ENCODE measurements around the gene PAQR9. TPM values are rescaled to one million over a fixed set of nuclear protein-coding genes. Genes with fewer than 3 reads are reported as not detected.

PAQR9 gene
- total and polyA plus RNA-seq, 9 of the 15 experiments (the other 6 are each of a cell fraction or from before 2014, with no cell fraction given) = 0.04 to 0.58 (median 0.22) TPM

DNA sequence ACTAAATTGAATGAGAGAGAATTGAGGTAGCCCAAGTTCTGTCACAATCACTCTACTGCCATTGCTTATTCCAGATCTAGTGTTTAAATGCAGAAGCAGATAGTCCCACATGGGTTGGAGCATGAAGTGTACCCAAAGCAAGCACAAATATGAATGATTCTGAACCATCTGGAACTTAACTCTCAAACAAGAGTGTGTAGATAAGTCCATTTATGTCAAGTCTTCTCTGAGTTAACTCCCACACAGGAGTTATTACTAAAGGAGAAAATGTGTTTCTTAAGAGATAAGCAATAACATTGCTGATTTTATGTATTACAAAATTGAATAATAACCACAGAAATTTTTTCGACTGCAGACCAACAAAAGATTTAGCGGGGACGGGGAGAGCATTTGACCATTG is 33.6 kb downstream of the PAQR9 start (continued):
- no peak for TF ChIP-seq MYC (IDR thresholded peaks at IDR 0.05; ENCODE audit: low read depth, low read length)
- TF ChIP-seq MYC (CRISPR knock-in tag; IDR thresholded peaks at IDR 0.05; ENCODE audit: borderline replicate concordance, low read depth) = no peak
- TF ChIP-seq ZBTB1 (CRISPR knock-in tag; IDR thresholded peaks at IDR 0.05; ENCODE audit: borderline replicate concordance, low read depth) = no peak
- TF ChIP-seq, protein P1, sequence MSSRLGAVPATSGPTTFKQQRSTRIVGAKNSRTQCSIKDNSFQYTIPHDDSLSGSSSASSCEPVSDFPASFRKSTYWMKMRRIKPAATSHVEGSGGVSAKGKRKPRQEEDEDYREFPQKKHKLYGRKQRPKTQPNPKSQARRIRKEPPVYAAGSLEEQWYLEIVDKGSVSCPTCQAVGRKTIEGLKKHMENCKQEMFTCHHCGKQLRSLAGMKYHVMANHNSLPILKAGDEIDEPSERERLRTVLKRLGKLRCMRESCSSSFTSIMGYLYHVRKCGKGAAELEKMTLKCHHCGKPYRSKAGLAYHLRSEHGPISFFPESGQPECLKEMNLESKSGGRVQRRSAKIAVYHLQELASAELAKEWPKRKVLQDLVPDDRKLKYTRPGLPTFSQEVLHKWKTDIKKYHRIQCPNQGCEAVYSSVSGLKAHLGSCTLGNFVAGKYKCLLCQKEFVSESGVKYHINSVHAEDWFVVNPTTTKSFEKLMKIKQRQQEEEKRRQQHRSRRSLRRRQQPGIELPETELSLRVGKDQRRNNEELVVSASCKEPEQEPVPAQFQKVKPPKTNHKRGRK (tag; IDR thresholded peaks at IDR 0.05) = peak; percentile 2; the same call in 1 of the 2 replicates
- TF ChIP-seq RBM15 (IDR thresholded peaks at IDR 0.05; ENCODE audit: insufficient read depth, low read length) = no peak
- no peak for TF ChIP-seq ZNF644 (tag; IDR thresholded peaks at IDR 0.05; ENCODE audit: low read depth)
- TF ChIP-seq RNF219 (CRISPR knock-in tag; IDR thresholded peaks at IDR 0.05) = no peak
- TF ChIP-seq ZNF695 (CRISPR knock-in tag; IDR thresholded peaks at IDR 0.05) = no peak
- no peak for TF ChIP-seq ETV1 (tag; conservative IDR thresholded peaks at IDR 0.05; ENCODE audit: low read depth)
- TF ChIP-seq ZBED1 (IDR thresholded peaks at IDR 0.05) = no peak
- peak; percentile 44; the same call in 1 of the 2 replicates for TF ChIP-seq PKNOX1 (IDR thresholded peaks at IDR 0.05)
- no peak for TF ChIP-seq TAF15 (IDR thresholded peaks at IDR 0.05; ENCODE audit: low read depth, low read length)
- no peak for TF ChIP-seq ZNF444 (CRISPR knock-in tag; IDR thresholded peaks at IDR 0.05)
- TF ChIP-seq, protein P2, sequence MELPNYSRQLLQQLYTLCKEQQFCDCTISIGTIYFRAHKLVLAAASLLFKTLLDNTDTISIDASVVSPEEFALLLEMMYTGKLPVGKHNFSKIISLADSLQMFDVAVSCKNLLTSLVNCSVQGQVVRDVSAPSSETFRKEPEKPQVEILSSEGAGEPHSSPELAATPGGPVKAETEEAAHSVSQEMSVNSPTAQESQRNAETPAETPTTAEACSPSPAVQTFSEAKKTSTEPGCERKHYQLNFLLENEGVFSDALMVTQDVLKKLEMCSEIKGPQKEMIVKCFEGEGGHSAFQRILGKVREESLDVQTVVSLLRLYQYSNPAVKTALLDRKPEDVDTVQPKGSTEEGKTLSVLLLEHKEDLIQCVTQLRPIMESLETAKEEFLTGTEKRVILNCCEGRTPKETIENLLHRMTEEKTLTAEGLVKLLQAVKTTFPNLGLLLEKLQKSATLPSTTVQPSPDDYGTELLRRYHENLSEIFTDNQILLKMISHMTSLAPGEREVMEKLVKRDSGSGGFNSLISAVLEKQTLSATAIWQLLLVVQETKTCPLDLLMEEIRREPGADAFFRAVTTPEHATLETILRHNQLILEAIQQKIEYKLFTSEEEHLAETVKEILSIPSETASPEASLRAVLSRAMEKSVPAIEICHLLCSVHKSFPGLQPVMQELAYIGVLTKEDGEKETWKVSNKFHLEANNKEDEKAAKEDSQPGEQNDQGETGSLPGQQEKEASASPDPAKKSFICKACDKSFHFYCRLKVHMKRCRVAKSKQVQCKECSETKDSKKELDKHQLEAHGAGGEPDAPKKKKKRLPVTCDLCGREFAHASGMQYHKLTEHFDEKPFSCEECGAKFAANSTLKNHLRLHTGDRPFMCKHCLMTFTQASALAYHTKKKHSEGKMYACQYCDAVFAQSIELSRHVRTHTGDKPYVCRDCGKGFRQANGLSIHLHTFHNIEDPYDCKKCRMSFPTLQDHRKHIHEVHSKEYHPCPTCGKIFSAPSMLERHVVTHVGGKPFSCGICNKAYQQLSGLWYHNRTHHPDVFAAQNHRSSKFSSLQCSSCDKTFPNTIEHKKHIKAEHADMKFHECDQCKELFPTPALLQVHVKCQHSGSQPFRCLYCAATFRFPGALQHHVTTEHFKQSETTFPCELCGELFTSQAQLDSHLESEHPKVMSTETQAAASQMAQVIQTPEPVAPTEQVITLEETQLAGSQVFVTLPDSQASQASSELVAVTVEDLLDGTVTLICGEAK (IDR thresholded peaks at IDR 0.05) = no peak
- TF ChIP-seq, protein P2 (CRISPR knock-in tag; IDR thresholded peaks at IDR 0.05) = no peak
- TF ChIP-seq BCL6 (CRISPR knock-in tag; IDR thresholded peaks at IDR 0.05) = no peak

Measured in K562 (cell line).